22Rv1 (cell line): ENCODE data around the gene IMPG2.

Experiments used
- H3K27ac ChIP-seq: fragments of 450-650 bp; 2 replicates; pipeline ENCODE4 v1.5.1; 2017
- ZFX ChIP-seq: fragments of 450-650 bp; IDR thresholded peaks from 2 replicates; pipeline ENCODE4 v1.6.1; 2017; ENCODE audit warnings: antibody characterized with exemption, borderline replicate concordance
- TF ChIP-seq, protein P1 (sequence below): fragments of 450-650 bp; IDR thresholded peaks from 2 replicates; pipeline ENCODE4 v1.5.1; 2017; ENCODE audit warnings: mild to moderate bottlenecking

The IMPG2 gene

DNA sequence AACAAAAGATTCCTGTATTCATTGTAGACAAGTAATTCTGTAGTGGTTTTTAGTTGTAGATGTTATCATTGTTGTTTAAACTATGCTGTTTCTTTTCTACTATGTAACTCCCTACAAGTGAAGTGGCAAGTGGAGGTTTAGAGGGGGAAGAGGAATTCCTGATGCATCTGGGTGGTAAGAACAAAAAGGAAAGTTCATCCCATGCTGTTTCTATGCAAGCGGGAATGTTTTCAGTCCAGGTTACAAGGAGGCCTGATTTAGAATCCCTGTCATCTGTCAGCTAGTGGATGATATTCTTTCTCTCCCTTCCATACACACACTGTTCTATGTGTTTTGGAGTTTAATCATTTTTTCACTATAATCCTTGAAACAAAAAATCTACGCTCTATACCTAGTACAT is 67.4 kb downstream of the IMPG2 start:
- H3K27ac ChIP-seq = no peak overlapping the region
- TF ChIP-seq, protein P1, sequence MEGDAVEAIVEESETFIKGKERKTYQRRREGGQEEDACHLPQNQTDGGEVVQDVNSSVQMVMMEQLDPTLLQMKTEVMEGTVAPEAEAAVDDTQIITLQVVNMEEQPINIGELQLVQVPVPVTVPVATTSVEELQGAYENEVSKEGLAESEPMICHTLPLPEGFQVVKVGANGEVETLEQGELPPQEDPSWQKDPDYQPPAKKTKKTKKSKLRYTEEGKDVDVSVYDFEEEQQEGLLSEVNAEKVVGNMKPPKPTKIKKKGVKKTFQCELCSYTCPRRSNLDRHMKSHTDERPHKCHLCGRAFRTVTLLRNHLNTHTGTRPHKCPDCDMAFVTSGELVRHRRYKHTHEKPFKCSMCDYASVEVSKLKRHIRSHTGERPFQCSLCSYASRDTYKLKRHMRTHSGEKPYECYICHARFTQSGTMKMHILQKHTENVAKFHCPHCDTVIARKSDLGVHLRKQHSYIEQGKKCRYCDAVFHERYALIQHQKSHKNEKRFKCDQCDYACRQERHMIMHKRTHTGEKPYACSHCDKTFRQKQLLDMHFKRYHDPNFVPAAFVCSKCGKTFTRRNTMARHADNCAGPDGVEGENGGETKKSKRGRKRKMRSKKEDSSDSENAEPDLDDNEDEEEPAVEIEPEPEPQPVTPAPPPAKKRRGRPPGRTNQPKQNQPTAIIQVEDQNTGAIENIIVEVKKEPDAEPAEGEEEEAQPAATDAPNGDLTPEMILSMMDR = no peak
- no peak for TF ChIP-seq ZFX

- no peak overlapping the region for H3K27ac ChIP-seq
- no peak for TF ChIP-seq ZFX
- TF ChIP-seq, protein P1 = no peak
These were observed 68.1 kb downstream of the IMPG2 start for GRCh38 chr3:101252307-101252706.

DNA sequence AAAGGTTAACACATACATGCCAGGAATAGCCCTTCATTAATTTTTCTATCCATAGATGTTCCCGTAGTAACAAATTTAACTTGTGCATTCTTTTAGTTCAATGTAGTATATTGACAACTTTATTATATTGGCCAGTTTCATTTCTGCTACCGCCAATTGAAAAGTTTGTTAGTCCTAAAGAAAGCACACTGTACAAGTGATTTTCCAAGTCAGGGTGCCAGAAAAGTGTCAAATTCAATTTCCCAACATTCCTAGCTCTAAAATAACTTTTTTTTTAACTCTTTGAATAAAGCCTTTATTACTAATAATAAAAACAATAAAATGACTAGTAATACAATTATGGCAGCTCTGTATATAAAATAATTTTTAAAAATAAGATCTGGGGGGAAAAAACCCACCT is 68.9 kb downstream of the IMPG2 start:
- no peak overlapping the region for H3K27ac ChIP-seq
- TF ChIP-seq ZFX = no peak
- TF ChIP-seq, protein P1 = no peak

GRCh38 chr3:101249522-101249921 is 70.9 kb downstream of the IMPG2 start:
- TF ChIP-seq ZFX = no peak
- TF ChIP-seq, protein P1 = no peak
- no peak overlapping the region for H3K27ac ChIP-seq

DNA sequence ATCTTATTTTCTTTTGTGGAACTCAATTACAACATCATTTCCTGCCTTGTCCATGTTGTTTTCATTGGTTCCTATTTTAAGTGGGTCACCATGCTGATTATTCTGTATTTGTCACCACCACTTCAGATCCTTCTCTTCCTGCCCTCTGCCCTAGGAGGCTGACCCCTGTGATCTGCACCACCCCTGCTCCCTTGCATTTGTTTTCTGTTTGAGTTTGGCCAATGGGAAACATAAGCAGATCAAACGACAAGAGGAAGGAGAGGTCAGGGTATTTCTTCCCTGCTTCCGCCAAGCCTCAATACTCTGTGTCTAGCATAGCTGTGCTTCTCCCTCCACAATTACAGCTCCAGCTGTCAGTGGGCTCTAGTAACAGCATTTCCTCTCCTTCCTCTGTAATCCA is 71.6 kb downstream of the IMPG2 start:
- no peak overlapping the region for H3K27ac ChIP-seq
- TF ChIP-seq, protein P1 = no peak
- TF ChIP-seq ZFX = no peak

DNA sequence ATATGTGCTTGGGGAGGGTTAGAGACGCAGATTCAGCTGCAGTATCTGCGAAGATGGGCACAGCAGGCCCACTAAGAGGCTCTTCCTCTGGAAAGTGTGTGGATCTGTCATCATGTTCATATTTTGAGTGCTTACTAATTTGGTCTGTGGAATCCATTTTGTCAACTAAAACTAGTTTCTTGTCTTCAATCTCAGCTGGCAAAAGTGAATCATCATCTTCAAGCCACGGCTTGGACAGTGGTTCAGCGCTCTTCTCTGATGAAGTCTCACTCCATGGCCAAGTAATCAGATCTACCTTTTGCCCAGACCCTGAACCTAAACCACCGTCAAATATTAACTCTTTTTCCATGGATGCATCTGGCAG is 76.2 kb downstream of the IMPG2 start:
- TF ChIP-seq, protein P1 = no peak
- no peak for TF ChIP-seq ZFX
- no peak overlapping the region for H3K27ac ChIP-seq

DNA sequence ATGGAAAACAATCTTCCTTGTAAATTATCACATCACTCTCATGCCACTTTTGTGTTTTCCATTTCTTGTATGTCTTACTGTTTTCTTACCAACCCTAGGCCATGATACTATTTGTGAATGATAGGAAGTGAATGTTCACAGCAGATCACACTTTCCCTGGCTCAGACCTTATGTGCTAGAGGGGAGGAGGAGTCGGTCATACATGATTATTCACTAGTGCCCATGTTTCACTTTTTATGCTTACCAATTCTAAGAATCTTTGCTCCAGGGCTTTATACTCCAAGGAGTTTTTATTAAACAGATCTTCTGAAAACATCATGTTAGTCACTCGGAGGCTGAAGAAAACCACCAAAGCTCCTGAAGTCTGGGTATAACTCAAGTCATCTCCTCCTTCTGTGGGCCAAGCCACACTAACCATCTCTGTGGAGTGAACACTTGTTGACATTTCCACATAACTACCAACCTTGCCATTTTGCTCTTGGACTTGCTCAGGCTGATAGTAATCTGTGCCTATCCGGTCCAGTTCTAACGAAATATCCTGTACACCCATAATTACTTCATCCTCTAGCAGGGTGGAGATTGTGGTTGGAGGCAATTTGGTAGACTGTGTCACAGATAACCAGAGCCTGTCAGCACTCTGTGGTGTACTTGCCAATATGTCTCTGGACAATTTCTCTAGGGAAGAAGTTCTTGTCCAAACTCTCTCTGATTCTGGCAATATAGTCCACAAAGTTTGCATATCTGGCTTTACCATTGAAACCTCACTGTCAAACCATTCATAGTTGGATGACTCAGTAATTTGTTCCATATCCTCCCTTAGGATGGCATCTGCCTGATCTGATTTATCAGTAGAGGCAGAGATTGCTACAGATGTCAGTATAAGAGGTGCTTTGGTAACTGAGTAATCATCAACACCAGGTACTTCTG is 76.8 kb downstream of the IMPG2 start:
- H3K27ac ChIP-seq = no peak overlapping the region
- TF ChIP-seq ZFX = no peak
